GM23248 (cell line): ENCODE data around the gene PKNOX2.

ENCODE experiments used
- EZH2 ChIP-seq: fragments of 200-600 bp; sonication (generic); IDR thresholded peaks from 2 replicates; pipeline ENCODE4 v1.6.1; 2018; ENCODE audit warnings: antibody characterized with exemption, mild to moderate bottlenecking; ENCODE audit not compliant: insufficient read depth, poor library complexity, severe bottlenecking
- EZH2phosphoT487 ChIP-seq: fragments of 200-600 bp; sonication (generic); IDR thresholded peaks from 2 replicates; pipeline ENCODE4 v1.6.1; 2018; ENCODE audit warnings: antibody characterized with exemption, moderate library complexity, mild to moderate bottlenecking, low read depth; ENCODE audit not compliant: insufficient read depth

- TF ChIP-seq EZH2 (no peak), EZH2phosphoT487 (no peak)
These were observed 118.0 kb downstream of the PKNOX2 start for GRCh38 chr11:125282596-125282914.
